GM19395 (cell line): ENCODE results near the gene EFNA3.

Experiments
- ATAC-seq: cut with Tn5 transposase; IDR thresholded peaks from one replicate; pipeline ENCODE4 v1.9.1; 2021; ENCODE audit warnings: mild to moderate bottlenecking, moderate library complexity; ENCODE audit not compliant: unreplicated experiment

EFNA3 gene

GRCh38 chr1:155078469-155079209, at the start of gene EFNA3:
EFNA3 (plus strand) TSS chr1:155078837; CDS start chr1:155078942, 105 bp downstream.
- ATAC-seq: no peak

- no peak for ATAC-seq
These were observed 49.0 kb upstream of the EFNA3 start for GRCh38 chr1:155029513-155030242.

GRCh38 chr1:155030243-155030795, 48.3 kb upstream of the EFNA3 start:
- ATAC-seq: no peak

GRCh38 chr1:155030899-155031298, 47.7 kb upstream of the EFNA3 start:
- no peak for ATAC-seq

- ATAC-seq: no peak
These were observed 45.8 kb upstream of the EFNA3 start for GRCh38 chr1:155032886-155033285.

GRCh38 chr1:155033524-155033923, 45.1 kb upstream of the EFNA3 start, which contains the start of the genes DCST1 and DCST2:
DCST1 (plus strand) TSS chr1:155033824; CDS start chr1:155034037, 213 bp downstream.
DCST2 (minus strand) TSS chr1:155033781; CDS start chr1:155033701, 80 bp downstream.
- no peak for ATAC-seq

- ATAC-seq: no peak
These were observed 44.1 kb upstream of the EFNA3 start for GRCh38 chr1:155034318-155035208.

- no peak for ATAC-seq
These were observed 42.7 kb upstream of the EFNA3 start for GRCh38 chr1:155035936-155036335.

- ATAC-seq: no peak
These were observed 41.6 kb upstream of the EFNA3 start for GRCh38 chr1:155037043-155037442.

- no peak for ATAC-seq
These were observed 40.7 kb upstream of the EFNA3 start for GRCh38 chr1:155037851-155038441.

GRCh38 chr1:155038602-155039307, 39.9 kb upstream of the EFNA3 start:
- ATAC-seq: no peak

- no peak for ATAC-seq
These were observed 39.3 kb upstream of the EFNA3 start for GRCh38 chr1:155039308-155039669.

- no peak for ATAC-seq
These were observed 38.1 kb upstream of the EFNA3 start for GRCh38 chr1:155040358-155041093.

- no peak for ATAC-seq
These were observed 35.8 kb upstream of the EFNA3 start for GRCh38 chr1:155042789-155043188.

- ATAC-seq: no peak
These were observed 35.3 kb upstream of the EFNA3 start for GRCh38 chr1:155043301-155043702.

GRCh38 chr1:155043793-155044192, 34.8 kb upstream of the EFNA3 start:
- ATAC-seq: no peak

- no peak for ATAC-seq
These were observed 34.3 kb upstream of the EFNA3 start for GRCh38 chr1:155044365-155044764.

- ATAC-seq: no peak
These were observed 33.6 kb upstream of the EFNA3 start for GRCh38 chr1:155044812-155045657.
